GM19099 (cell line): ENCODE data around the gene TFEB.

Source experiments
- POLR2A ChIP-seq: IDR thresholded peaks from 3 replicates; pipeline ENCODE4 v1.6.1; 2011; ENCODE audit warnings: low read depth; ENCODE audit not compliant: insufficient read length; ENCODE audit errors: extremely low read depth

Gene TFEB

DNA sequence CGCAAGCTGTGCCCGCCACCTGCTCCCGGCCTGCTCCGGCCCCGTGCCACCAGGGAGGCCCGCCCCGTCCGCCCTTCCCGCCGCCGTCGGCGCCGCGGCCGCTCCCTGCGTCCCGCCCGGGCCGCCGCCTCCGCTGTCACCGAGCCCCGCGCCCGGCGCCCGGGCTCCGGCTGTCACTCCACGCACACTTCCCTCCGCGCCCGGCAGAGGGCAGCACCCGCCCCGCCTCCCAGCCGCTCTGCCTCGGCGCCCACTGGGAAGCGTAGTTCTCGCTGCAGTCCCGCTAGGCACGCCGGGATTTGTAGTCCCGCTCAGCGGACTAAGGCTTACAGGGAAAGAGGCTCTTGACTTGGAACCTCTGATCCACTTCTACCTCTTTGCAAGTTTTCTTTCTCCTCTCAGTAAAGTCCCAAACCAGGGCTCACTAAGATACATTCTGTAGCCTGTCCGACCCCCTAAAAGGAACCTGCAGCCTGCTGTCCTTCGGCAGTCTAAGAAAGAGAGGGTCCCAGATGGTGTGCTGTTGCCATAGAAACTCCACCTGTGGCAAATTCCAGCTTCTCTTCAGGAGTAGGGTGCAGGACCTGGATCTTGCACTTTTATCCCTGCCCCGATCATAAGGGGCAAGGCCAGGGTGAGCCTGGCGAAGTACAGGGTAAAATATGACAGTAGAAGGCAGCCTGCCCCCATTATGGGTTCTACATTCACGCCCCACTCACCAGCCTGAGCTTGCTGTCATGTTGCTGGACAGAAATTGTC lies at the start of gene TFEB:
Gene TFEB, minus strand, starts transcription at position 182 of the 759 bp plus-strand sequence. CDS start 44,395 bp downstream, outside the sequence.
- TF ChIP-seq POLR2A = peak; percentile 43

DNA sequence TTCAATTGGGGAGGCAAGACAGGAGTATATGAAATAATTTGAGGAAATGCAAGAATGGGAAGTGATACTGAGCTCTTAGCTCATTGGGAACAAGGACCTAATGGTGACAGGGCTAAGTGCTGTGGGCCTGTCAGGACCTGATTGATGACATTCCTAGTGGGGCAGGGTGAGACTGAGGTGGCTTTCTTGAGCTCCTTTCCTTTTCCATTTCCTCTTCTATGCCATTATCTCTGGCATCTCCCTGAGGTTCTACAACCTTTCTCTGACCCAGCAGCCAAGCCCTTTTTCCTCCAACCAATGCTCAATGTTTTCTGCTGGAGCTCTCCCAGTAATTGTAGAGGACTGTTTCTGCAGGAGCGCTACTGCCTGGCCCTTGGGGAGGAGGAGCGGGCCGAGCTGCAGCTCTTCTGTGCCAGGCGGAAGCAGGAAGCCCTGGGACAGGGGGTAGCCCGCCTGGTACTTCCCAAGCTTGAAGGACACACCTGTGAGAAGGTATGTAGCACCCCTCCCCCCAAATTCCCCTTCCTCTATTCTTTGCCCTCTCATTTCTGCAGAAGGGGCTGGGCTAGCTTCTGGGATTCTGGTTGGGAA lies 49.3 kb upstream of the TFEB start:
- no peak for TF ChIP-seq POLR2A

DNA sequence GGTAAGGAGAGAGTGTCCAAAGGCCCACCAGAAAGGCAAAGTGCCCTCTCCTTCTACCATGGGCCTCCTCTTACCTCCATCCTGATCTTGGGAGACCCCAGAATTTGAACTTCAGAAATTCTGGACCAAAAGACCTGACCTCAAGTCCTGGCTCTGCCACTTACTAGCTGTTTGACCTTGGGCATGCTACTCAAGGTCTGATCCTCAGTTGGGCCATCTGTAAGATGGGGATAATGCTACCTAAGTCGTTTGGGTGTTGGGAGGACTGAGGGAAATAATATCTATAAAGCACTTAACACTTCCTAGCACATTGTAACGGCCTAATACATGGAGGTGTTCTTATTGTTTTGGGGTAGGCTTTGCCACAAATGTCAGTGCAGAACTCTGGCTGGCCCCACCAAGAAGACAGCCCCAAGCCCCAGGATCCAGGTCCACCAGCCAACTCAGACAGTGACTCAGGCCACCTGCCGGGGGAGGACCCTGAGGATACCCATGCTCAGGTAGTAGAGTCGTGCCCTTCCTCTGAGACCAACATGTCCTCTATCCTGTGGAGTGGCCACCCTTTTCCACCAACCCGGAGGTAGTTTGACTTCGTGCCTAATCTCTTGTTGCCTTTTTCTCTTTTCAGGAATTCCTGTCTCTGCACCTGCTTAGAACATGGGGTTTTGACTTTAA lies 47.8 kb upstream of the TFEB start:
- TF ChIP-seq POLR2A = no peak

GRCh38 chr6:41781366-41781730 lies 45.9 kb upstream of the TFEB start:
- no peak for TF ChIP-seq POLR2A

DNA sequence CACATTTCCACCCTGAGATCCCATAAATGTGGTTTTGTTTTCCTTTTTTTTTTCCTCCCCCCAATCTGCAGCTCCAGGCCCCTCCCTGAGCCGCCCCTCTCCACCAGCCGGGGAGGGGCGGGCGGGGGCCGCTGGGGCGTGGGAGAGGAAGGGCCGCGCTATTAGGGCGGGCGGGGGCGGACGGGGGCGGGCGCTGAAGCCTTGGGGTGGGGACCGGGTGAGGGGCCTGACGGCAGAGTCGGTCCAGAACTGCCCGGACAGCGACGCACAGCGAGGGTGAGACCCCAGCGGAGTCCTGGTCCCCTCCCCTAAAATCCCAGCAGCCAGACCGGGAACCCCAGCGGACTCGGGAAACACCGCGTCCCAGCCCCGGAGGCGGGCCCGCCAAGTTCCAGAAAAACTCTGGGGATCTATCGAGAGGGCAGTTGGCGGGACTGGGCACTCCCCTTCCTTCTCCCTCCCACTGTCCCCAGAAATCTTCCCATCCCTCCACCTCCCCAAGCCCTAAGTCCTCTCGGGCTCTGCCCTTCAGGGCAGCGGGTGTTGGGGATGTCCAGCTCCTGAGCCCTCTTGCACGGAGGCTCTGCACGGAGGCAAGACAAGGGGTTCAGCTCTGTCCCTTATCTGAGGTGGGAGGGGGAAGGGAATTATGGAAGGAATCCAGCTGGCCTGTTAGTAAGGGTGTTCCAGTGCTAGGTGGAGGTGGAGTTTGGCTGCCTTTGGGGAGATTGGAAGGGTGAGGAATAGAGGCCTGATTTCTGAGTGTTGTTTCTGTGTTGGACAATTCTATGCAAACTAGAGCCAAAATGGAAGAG lies 45.4 kb upstream of the TFEB start, which contains the start of gene PRICKLE4:
Gene PRICKLE4, plus strand, starts transcription at position 232 of the 815 bp plus-strand sequence. CDS start 2,692 bp downstream, outside the sequence.
- no peak for TF ChIP-seq POLR2A

DNA sequence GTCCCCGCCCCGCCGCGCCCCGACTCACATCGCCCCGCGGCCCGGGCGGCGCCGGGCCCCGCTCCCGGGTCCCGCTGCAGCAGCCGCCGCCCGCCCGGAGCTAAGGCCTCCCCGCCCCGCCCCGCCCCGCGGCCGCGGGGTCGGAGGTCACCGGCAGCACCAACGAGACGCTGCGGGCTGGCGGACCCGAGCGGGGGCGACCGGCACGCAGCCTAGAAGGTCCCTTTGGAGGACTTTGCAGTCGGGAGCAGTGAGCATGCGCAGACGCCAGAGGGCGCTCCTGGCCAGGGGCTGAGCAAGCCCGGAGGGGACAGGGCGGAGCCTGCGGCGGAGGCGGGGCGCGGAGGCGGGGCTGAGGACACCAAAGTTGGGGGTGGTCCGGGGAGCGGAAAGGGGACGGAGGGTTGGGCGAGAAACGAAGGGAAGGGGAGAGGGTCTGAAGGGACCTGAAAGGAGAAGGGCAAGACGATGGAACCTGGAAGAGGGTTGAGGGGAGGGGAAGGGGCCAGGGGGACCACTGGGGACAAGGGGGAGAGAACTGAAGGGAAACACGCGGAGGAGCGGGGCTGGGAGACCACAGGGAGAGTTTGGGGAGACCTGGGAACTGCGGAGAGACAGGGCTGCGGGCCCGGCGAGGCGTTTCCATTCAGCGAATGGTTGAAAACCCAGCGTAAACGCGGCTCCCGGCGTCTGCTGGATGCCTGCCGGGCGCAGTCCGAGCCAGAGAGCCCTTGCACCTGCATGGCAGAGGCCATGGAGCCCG lies 44.6 kb upstream of the TFEB start, which contains the start of gene FRS3:
Gene FRS3, minus strand, starts transcription at position 113 of the 763 bp plus-strand sequence. CDS start 2,913 bp downstream, outside the sequence.
- TF ChIP-seq POLR2A = peak; percentile 55

DNA sequence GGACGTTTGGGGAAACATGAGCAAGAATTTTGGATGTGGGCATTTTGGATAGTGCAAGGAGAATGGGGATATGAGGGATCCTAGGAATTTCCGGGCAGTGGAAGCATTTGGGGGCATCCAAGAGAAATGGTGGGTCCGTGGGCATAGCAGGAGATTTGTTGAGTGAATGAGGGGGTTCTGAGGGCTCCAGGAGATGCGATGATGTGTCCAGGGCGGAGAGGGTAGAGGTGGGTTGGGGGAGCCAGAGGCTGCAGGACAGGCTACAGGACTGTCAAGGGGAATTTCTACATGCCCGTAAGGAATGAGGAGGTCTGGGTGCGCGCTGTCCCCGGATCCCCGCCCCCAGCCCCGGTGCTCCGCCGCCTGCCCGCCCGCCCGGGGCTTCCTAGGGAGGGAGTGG lies 43.9 kb upstream of the TFEB start:
- TF ChIP-seq POLR2A = no peak

- no peak for TF ChIP-seq POLR2A
Observed at GRCh38 chr6:41778895-41779294, 43.5 kb upstream of the TFEB start.

DNA sequence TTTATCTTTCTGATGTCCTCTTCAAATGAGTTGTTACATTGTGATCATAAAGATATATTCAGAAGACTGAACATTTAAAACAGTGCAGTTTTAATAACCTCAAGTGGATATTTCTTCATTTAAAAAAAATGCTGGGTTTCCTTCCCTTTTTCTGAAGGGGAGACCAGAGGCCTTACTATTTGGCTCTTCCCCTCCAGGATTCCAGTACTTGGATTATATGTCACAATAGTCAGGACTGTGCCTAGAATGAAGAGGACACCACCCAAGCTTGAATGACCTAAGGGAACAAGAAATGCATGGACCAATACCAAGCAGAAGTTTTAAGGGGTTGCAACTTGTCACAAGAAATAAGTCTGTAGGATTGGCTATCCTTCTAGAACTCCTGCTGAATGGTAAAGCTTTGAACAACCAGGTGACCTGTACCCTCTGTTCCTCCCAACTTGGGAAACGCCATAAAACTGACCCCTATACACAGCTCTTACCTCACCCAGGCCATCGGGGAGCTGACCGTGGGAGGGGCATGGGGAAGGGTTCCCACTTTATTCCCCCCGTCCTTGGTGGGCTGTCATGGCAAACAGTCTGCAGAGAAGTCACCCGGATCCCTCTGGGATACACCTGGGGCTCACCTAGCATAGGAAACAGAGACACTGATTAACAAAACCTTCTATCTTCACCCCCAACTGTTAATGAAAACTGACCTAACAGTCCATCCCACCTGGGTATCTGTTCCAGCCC lies 42.3 kb upstream of the TFEB start:
- no peak for TF ChIP-seq POLR2A

GRCh38 chr6:41775293-41775882 lies 40.0 kb upstream of the TFEB start:
- no peak for TF ChIP-seq POLR2A

DNA sequence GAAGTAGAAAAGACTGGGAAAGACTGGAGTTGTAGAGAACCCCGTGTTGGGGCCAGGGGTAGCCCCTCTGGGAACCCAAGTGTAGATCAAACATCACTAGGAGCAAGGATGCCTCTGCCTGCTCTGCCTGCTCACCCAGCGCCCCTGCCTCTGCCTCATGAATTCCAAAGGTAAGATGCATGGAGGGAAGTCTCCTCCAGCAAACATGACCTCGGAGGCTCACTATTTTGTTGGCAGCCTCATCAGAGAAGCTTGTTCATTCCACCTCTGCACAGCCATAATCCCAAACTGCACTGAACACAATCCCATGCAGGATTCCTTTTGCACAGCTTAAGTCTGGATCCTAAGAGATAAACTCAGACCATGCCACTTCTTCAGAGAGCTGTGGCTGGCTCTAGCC lies 39.4 kb upstream of the TFEB start:
- TF ChIP-seq POLR2A = no peak

GRCh38 chr6:41771058-41771983 lies 35.9 kb upstream of the TFEB start:
- no peak for TF ChIP-seq POLR2A
